Measurements from ENCODE around the gene PPP2R2C. TPM values are rescaled to one million over a fixed set of nuclear protein-coding genes. Genes with fewer than 3 reads are reported as not detected.

The PPP2R2C gene
- total and polyA plus RNA-seq, 9 of the 15 experiments (the other 6 are each of a cell fraction or from before 2014, with no cell fraction given): 0.04 to 0.06 TPM; not detected in 7

- TF ChIP-seq, protein P1, sequence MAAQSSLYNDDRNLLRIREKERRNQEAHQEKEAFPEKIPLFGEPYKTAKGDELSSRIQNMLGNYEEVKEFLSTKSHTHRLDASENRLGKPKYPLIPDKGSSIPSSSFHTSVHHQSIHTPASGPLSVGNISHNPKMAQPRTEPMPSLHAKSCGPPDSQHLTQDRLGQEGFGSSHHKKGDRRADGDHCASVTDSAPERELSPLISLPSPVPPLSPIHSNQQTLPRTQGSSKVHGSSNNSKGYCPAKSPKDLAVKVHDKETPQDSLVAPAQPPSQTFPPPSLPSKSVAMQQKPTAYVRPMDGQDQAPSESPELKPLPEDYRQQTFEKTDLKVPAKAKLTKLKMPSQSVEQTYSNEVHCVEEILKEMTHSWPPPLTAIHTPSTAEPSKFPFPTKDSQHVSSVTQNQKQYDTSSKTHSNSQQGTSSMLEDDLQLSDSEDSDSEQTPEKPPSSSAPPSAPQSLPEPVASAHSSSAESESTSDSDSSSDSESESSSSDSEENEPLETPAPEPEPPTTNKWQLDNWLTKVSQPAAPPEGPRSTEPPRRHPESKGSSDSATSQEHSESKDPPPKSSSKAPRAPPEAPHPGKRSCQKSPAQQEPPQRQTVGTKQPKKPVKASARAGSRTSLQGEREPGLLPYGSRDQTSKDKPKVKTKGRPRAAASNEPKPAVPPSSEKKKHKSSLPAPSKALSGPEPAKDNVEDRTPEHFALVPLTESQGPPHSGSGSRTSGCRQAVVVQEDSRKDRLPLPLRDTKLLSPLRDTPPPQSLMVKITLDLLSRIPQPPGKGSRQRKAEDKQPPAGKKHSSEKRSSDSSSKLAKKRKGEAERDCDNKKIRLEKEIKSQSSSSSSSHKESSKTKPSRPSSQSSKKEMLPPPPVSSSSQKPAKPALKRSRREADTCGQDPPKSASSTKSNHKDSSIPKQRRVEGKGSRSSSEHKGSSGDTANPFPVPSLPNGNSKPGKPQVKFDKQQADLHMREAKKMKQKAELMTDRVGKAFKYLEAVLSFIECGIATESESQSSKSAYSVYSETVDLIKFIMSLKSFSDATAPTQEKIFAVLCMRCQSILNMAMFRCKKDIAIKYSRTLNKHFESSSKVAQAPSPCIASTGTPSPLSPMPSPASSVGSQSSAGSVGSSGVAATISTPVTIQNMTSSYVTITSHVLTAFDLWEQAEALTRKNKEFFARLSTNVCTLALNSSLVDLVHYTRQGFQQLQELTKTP (IDR thresholded peaks at IDR 0.05; ENCODE audit: low read depth in 1 of 2, partially characterized antibody in 2 of 2): peak in 1 of 2 experiments; percentile 78
- TF ChIP-seq ZNF444 (CRISPR knock-in tag; IDR thresholded peaks at IDR 0.05): no peak
- no peak for TF ChIP-seq ZNF707 (CRISPR knock-in tag; conservative IDR thresholded peaks at IDR 0.05)
- peak; percentile 89 for TF ChIP-seq RAD51 (IDR thresholded peaks at IDR 0.05; ENCODE audit: borderline replicate concordance, low read depth)
- peak; percentile 91 for TF ChIP-seq ZNF143 (CRISPR knock-in tag; IDR thresholded peaks at IDR 0.05)
- TF ChIP-seq USF2 (CRISPR knock-in tag; IDR thresholded peaks at IDR 0.05): peak; percentile 99
- TF ChIP-seq FOS (IDR thresholded peaks at IDR 0.05; ENCODE audit: extremely low read depth, insufficient read length): peak; percentile 84
- TF ChIP-seq CTBP1 (IDR thresholded peaks at IDR 0.05; ENCODE audit: borderline replicate concordance): peak; percentile 25; the same call in 1 of the 2 replicates
- peak; percentile 93 for TF ChIP-seq ZNF12 (CRISPR knock-in tag; IDR thresholded peaks at IDR 0.05)
- no peak for TF ChIP-seq MYBL2 (IDR thresholded peaks at IDR 0.05; ENCODE audit: low read depth)
- no peak for TF ChIP-seq MYBL2 (CRISPR knock-in tag; IDR thresholded peaks at IDR 0.05; ENCODE audit: borderline replicate concordance)
- TF ChIP-seq HCFC1 (IDR thresholded peaks at IDR 0.05; ENCODE audit: low read depth, low read length): peak; percentile 94
- peak; percentile 66; the same call in 1 of the 2 replicates for TF ChIP-seq ETS1 (conservative IDR thresholded peaks at IDR 0.05; ENCODE audit: control insufficient read depth, low read depth, low read length)
- 0 out of 2 replicates have a peak, but pooled peaks have one; percentile 52 for TF ChIP-seq MBD2 (IDR thresholded peaks at IDR 0.05; ENCODE audit: borderline replicate concordance, low read depth)
- peak; percentile 34; the same call in 1 of the 2 replicates for TF ChIP-seq CREM (IDR thresholded peaks at IDR 0.05; ENCODE audit: low read depth)
- TF ChIP-seq NKRF (IDR thresholded peaks at IDR 0.05; ENCODE audit: borderline replicate concordance): no peak
- no peak for TF ChIP-seq SMAD1 (IDR thresholded peaks at IDR 0.05; ENCODE audit: low read depth, low read length, partially characterized antibody)
These were observed 99.5 kb downstream of the PPP2R2C start (continued) for GRCh38 chr4:6372649-6373525.
